ENCODE measurements around the gene RPRD2.
A peak's percentile ranks its signal among the peaks of the same experiment; 100 is the strongest.

The RPRD2 gene

DNA sequence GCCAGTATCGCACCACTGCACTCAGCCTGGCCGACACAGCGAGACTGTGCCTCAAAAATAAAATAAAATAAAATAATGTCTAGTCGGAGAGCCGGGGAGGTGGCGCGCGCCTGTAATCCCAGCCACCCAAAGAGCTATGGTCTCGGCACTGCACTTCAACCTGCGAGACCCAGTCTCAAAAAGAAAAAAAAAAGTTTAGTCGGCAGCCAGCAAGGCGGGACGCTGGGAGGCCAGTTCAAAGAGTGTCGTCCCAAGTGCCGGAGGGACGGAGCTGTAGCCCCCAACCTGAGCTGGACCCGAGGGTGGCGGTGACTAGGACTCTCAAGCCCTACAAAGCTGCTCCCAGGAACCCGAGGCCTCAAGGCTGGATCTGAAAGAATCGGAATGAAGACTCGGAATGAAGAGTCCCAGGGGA is 151.0 kb downstream of the RPRD2 start:
- no peak for DNase-seq (ENCODE audit: low spot score)

DNA sequence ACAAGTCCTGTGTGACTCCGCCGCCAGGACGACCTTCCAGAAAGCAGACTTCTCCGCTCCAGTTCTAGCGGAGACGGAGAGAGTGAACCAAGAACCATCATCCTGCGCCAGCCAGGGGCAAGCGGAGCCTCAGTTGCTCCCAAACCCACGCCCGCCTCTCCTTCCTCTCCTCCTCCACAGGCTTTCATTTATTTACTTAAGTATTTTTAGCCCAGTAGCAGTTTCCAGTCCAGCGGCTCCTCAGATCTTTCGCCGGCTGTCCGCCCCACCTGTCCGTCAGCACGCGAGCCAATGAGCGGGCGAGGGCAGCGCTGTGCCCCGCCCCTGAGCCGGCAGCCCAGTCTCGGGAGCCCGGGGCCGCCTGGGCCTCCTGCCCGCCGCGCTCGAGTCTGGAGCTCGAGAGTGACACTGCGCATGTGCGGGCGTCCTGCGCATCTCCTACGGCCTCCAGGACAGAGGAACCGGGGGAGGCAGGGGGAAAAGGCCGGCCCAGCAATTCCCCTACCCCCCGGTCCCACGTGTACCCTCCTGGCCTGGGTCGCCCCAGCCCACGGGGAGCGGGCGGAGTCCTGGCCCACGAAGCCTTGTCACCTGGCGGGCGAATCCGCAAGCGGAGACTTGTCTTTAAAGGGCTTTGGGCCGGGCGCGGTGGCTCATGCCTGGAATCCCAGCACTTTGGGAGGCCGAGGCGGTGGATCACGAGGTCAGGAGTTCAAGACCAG is 151.5 kb downstream of the RPRD2 start, which contains the start of gene FALEC:
FALEC (plus strand) TSS at position 425 of the 722 bp plus-strand sequence.
- DNase-seq (ENCODE audit: low spot score) = peak; percentile 98

DNA sequence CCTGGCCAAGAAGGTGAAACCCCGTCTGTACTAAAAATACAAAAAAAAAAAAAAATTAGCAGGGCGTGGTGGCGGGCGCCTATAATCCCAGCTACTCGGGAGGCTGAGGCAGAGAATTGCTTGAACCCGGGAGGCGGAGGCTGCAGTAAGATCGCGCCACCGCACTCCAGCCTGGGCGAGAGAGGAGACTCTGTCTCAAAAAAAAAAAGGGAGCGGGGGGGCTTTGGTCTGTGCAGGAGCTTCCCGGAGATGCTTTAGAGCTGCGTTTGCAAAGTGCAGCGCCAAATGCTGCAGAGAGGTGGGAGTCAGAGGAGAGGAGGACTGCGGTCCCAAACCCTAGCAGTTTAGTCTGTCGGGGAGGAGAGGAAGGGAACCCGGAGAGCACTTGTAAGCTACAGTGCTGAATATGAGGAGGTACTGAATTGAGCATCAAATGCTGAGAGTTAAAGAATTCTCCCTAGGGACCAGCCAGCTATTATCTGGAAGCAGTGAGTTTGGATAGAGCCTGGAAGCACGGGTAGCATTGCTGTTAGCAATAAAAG is 152.2 kb downstream of the RPRD2 start:
- no peak for DNase-seq (ENCODE audit: low spot score)

DNA sequence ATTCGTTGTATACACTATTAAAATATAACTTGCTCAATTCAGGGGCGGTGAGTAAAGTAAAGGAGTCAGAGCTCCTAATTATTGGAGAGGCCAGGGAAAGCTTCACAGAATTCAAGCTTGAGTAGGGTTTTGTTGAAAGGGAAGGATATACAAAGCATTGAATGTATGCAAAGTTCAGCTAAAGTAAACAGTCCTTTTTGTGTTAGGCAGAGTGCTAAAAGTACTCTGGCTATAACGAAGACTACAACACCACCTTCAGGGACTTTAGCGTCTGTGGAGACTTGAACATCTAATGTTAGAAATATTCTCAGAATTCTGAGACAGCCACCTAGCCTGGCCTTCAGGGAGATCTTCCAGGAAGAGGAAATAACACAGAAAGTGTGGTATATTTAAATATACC is 152.7 kb downstream of the RPRD2 start:
- DNase-seq (ENCODE audit: low spot score) = no peak

DNA sequence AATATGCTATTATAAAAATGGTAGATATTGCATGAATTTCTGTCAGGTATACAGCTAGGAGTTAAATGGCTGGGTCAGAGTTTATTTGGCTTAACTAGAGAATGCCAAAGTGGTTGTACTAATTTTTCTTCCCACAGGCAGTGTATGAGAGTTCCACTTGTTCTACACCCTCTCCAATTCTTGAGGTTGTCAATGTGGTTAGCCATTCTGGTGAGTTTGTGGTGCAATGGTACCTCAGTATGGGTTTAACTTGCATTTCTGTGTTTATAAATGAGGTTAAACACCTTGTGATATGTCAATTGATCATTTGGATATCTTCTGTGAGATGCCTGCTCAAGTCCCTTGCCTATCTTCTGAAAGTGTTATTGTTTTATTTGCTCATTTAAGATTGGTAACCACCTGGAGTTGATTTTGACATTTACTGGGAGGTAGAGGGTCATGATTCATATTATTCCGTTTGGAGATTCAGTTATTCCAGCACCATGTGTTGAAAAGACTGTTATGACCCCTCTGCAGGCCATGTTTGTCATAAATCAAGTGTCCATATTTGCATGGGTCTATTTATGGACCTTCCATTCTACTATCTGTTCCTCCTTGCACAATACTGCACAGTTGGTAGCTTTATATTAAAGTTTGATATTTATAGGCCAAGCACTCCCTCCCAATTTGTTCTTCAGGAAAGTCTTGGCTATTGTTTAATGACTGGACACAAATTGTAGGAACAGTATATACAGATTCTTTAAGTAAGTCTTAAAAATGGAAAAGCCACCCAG is 157.4 kb downstream of the RPRD2 start:
- DNase-seq (ENCODE audit: low spot score) = no peak

DNA sequence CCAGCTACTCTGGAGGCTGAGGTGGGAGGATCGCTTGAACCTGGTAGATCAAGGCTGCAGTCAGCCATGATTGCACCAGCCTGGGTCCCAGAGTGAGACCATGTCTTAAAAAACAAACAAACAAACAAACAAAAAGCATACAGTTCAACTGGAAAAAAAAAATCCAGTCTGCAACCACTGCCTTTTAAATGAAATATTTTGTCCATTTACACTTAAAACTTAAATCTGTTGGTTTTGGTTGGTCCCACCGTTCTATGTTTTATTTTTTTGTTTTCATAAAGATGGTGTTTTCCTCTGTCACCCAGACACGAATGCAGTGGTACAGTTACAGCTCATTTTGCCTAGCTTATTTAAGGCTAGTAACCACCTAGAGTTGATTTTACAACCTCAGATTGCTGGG is 161.4 kb downstream of the RPRD2 start:
- DNase-seq (ENCODE audit: low spot score) = no peak

Data from germinal center (tissue), 1 donor.